KOPT-K1 (cell line): ENCODE results near the gene IGFBP5.

Experiments used
- H3K27ac ChIP-seq: fragments of 200-600 bp; sonication (generic); 2 replicates; pipeline ENCODE4 v1.5.1; 2016; ENCODE audit warnings: antibody characterized with exemption, mild to moderate bottlenecking, low read depth, low read length; ENCODE audit not compliant: poor library complexity, severe bottlenecking
- H3K36me3 ChIP-seq: fragments of 200-600 bp; sonication (generic); 2 replicates; pipeline ENCODE4 v1.5.1; 2017; ENCODE audit warnings: antibody characterized with exemption, mild to moderate bottlenecking, low read length, moderate library complexity; ENCODE audit not compliant: insufficient read depth
- H3K9me3 ChIP-seq: fragments of 200-600 bp; sonication (generic); 2 replicates; pipeline ENCODE4 v1.5.1; 2017; ENCODE audit warnings: antibody characterized with exemption, low read length, mild to moderate bottlenecking; ENCODE audit not compliant: insufficient read depth, poor library complexity, severe bottlenecking

IGFBP5 gene

DNA sequence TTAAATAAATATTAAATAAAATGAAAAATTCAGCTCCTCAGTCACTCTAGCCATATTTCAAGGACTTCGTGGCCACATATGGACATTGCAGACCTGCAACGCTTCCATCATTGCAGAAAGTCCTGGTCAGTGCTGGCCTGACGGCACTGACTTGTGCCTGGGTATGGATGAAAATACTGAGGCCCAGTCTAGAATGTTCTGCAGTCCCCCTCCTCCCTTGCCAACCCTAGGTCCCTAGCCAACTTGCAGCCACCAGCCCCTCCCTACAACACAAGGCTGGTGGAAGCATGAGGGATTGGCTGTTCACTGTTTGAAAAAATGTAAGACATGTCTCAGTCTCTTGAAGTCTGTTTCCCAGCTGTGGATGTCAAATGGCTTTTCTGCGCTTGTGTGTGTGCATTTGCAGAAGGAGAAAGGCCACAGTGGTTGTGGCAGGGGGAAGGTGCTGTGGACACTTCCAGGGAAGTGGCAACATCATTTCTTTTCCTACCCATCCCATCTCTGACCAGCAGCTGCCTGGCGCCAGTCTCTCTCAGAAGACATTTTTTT lies 9.9 kb downstream of the IGFBP5 start:
- Histone ChIP-seq H3K36me3 (no peaks in the 10 kb centered on the region), H3K27ac (no peak overlapping the region), H3K9me3 (no peaks in the 10 kb centered on the region)

GRCh38 chr2:216683846-216684245 lies 11.5 kb downstream of the IGFBP5 start:
- no peak overlapping the region for H3K27ac ChIP-seq
- no peaks in the 10 kb centered on the region for H3K9me3 ChIP-seq
- H3K36me3 ChIP-seq: no peaks in the 10 kb centered on the region

GRCh38 chr2:216681683-216682082 lies 13.7 kb downstream of the IGFBP5 start:
- H3K36me3 ChIP-seq: no peaks in the 10 kb centered on the region
- no peaks in the 10 kb centered on the region for H3K9me3 ChIP-seq
- H3K27ac ChIP-seq: no peak overlapping the region

DNA sequence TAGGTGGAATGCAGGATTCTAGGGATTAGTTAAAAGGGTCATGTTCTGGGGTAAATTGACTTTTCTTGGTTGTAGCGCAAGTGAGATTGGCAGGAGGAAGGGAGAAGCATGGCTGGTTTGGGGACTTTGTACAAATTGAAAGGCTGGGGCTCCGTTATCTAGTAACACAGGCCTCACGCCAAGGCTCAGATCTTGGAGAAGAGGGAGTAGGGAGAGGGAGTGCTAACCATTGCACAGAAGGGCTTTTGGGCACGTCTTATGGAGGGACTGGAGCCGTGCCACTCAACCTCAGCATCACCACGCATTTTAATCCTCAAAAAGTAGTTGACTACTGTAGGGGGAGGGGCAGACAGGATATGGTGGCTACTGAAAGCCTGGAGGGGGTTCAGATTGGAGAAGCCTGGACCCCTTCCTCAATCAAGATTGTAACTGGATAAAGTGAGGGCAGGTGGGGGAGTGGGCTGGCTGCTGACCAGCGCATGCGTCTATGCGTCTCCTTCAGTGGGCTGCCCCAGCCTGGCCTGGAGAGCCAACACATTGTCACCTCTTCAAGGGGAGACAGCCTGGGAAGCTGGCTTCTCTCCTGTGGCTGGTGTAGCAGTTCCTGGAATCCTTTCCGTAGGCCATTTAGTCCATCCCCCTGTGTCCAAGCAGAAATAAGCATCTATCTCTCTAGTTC lies 14.3 kb downstream of the IGFBP5 start:
- Histone ChIP-seq H3K36me3 (no peaks in the 10 kb centered on the region), H3K9me3 (no peaks in the 10 kb centered on the region), H3K27ac (no peak overlapping the region)

DNA sequence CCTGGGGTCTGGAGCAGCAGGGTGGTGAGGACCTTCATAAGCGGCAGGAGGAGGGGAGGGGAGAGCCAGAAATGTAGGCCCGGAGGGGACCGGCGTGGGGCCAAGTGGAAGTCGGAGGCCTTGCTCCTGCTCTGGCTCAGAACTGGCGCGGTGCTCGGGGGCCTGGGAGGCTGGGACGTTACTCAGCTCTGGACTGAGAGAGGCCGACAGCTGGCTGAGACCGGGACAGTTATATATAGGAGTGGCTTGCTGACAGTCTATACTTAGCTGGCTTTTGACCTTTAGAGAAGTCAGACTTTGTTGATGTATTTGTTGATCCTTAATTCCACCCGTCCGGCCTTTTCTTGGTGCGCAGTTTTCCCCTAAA lies 15.7 kb downstream of the IGFBP5 start:
- Histone ChIP-seq H3K36me3 (no peaks in the 10 kb centered on the region), H3K9me3 (no peaks in the 10 kb centered on the region), H3K27ac (no peak overlapping the region)

DNA sequence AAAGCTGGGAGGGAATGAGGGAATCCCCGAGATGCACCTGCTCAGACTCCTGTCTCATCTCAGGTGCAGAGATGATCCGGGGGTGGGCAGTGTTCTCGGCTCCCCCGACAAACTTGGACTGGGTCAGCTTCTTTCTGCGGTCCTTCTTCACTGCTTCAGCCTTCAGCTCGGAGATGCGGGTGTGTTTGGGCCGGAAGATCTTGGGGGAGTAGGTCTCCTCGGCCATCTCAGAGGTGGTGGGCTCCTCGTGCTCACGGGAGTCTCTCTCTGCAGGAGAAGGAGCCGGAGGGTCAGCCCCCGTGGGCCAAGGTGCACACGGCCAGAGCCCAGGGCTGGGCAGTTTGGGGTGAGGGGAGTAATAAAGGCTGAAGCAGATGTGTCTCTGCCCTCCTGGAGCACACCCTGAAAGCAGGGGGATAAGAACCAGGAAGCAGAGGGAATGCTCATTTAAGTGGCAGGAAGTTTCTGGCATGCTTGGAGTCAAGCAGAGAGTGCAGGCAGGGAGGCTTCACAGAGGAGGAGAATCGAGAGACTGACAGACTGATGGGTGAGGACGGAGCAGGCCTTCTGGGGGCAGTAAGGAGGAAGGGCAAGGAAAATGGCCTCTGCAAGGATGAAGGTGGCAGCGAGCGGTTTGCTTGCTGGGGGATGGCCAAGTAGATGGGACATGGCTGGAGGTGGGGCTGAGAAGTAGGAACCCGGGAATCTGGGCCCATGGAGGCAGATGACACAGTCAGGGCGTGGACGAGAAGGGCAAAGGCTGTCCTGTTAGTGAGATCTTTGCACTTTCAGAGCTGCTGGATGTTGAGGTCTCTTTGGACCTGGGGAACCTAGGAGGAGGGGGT lies 16.3 kb downstream of the IGFBP5 start:
- Histone ChIP-seq H3K9me3 (no peaks in the 10 kb centered on the region), H3K27ac (no peak overlapping the region), H3K36me3 (no peaks in the 10 kb centered on the region)

- no peaks in the 10 kb centered on the region for H3K36me3 ChIP-seq
- H3K27ac ChIP-seq: no peak overlapping the region
- no peaks in the 10 kb centered on the region for H3K9me3 ChIP-seq
Measured at GRCh38 chr2:216678098-216678465, 17.3 kb downstream of the IGFBP5 start.

DNA sequence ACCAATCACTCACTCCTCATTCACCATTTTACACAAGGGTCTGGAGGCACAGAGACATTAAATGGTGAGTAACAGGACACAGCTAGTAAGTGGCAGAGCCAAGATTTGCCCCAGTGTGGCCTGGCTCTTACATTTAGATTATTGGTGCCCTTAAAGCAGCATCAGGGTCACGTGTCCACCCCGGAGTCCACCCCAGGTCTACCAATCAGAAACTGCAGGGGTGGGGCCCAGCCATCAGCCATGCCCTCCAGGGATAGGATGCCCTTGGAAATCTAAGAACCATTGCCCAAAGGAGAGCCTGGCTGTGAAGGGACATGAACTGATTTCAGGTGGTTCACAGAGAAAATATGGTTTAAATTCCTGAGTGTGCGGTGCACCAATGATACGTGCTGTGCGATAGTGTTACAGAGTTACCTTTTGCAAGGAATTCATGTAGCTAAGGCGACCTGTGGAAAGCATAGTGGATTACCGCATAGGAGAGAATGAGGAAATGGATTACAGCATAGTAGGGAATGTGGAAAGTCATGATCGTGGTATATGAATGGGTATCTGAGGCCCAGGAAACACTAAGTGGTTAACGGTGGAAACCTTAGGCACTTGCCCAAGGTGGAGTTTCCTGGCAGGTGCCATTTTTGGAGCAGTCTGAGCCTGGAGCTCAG lies 17.8 kb downstream of the IGFBP5 start:
- Histone ChIP-seq H3K27ac (no peak overlapping the region), H3K36me3 (no peaks in the 10 kb centered on the region)

DNA sequence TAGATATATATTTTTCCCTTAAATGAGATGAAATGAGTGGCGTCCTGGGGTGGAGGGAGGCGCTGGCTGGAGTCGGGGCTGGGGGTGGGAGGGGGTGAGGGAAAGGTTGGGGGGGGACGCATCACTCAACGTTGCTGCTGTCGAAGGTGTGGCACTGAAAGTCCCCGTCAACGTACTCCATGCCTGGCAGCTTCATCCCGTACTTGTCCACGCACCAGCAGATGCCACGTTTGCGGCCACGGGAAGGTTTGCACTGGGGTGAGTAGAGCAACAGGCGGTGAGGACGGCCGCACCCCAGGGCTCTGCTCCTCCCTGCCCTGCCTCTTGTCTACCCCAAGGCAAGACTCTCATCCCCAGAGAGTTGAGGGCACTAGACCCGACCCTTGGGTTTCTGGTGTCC lies 18.7 kb downstream of the IGFBP5 start:
- Histone ChIP-seq H3K27ac (no peak overlapping the region), H3K9me3 (no peaks in the 10 kb centered on the region), H3K36me3 (no peaks in the 10 kb centered on the region)

More for the DNA sequence above, 17.8 kb downstream of the IGFBP5 start:
- H3K9me3 ChIP-seq: no peaks in the 10 kb centered on the region

- Histone ChIP-seq H3K9me3 (no peaks in the 10 kb centered on the region), H3K27ac (no peak overlapping the region), H3K36me3 (no peaks in the 10 kb centered on the region)
Measured at GRCh38 chr2:216674376-216674775, 21.0 kb downstream of the IGFBP5 start.

DNA sequence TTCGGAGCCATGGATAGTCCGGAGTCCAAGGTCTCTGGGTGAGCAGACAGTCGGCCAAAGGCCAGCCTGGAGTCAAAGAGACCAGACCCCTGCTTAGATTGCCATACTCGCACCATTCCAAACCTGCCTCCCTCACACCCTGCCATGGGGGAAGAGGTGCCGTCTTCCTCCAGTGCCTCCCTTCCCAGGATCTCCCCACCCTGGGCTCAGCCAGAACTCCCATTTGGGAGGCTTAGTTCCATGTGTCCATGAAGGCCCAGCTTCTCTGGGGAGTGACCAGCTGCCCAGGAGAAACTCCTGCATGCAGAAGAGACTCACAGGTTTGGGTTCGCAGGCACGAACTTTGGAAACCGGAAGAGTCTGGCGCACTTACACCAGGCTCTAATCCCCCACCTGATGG lies 21.7 kb downstream of the IGFBP5 start:
- Histone ChIP-seq H3K9me3 (no peaks in the 10 kb centered on the region), H3K36me3 (no peaks in the 10 kb centered on the region)

GRCh38 chr2:216673021-216673420 lies 22.3 kb downstream of the IGFBP5 start:
- no peaks in the 10 kb centered on the region for H3K9me3 ChIP-seq
- H3K27ac ChIP-seq: no peak overlapping the region
- H3K36me3 ChIP-seq: no peaks in the 10 kb centered on the region

More for the DNA sequence above, 21.7 kb downstream of the IGFBP5 start:
- H3K27ac ChIP-seq: no peak overlapping the region

DNA sequence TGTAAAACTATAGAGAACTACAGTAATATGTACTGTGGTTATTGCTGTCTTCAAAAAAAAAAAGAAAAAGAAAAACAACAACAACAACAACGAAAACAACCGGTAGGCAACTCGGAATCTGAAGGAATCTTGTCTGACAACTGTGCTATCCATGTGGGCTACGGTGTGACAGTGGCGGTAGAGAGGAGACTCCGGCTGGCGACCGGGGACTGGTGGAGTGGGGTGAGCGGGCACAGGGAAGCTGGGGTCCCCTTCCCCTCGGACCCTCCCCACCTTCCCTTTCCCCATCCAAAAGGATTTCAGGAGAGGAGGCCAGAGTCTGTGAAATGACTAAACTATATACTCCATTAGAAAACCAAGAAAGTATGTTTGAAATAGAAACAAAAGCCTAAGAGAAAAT lies 22.9 kb downstream of the IGFBP5 start:
- Histone ChIP-seq H3K36me3 (no peaks in the 10 kb centered on the region), H3K9me3 (no peaks in the 10 kb centered on the region), H3K27ac (no peak overlapping the region)

DNA sequence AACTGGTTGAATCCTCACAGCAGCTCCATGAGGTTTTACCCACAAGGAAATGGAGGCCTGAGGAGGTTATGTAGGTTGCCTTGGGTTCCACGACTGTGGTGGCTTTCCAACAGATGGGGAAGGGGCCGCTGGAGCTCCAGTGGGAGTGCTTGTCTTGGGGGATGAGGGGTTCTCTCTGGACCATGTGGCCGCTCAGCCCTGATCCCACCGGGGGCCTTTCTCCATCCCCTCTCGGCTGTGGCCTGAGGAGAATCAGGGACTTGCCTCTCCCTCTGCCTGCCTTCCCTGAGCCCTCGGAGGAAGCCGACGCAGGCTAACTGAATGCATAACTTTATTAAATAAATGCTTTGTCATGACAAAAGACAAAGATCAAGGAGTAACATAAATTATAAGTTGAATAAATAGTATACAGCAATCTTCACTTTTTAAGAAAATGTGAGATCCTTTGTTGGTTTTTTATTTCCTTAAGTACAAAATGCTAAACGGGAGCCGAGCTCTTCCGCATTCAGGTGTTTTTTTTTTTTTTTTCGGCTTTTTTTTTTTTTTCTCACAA lies 23.5 kb downstream of the IGFBP5 start:
- H3K36me3 ChIP-seq: no peaks in the 10 kb centered on the region
- no peak overlapping the region for H3K27ac ChIP-seq
- H3K9me3 ChIP-seq: no peaks in the 10 kb centered on the region

GRCh38 chr2:216671081-216671411 lies 24.3 kb downstream of the IGFBP5 start:
- H3K9me3 ChIP-seq: no peaks in the 10 kb centered on the region
- H3K36me3 ChIP-seq: peaks cover 5% of the 10 kb centered on the region; the same call in 1 of the 2 replicates
- H3K27ac ChIP-seq: no peak overlapping the region
